HEK293 (cell line): ENCODE measurements around the gene ZNF829.

Experiments
- GLIS1 ChIP-seq: fragments of 450-650 bp; formaldehyde crosslinking; IDR thresholded peaks from 2 replicates; pipeline ENCODE4 v1.5.1; 2016; ENCODE audit warnings: missing biosample characterization, missing genetic modification characterization
- MYNN ChIP-seq: fragments of 450-650 bp; formaldehyde crosslinking; IDR thresholded peaks from 2 replicates; pipeline ENCODE4 v1.5.1; 2016; ENCODE audit warnings: missing biosample characterization, missing genetic modification characterization, borderline replicate concordance
- ZBTB44 ChIP-seq: fragments of 450-650 bp; IDR thresholded peaks from 2 replicates; pipeline ENCODE4 v1.5.1; 2018; ENCODE audit warnings: missing biosample characterization, mild to moderate bottlenecking, missing genetic modification characterization
- ZNF138 ChIP-seq: fragments of 450-650 bp; formaldehyde crosslinking; IDR thresholded peaks from 2 replicates; pipeline ENCODE4 v1.5.1; 2016; ENCODE audit warnings: missing biosample characterization, missing genetic modification characterization, borderline replicate concordance
- ZNF146 ChIP-seq: fragments of 450-650 bp; formaldehyde crosslinking; IDR thresholded peaks from 2 replicates; pipeline ENCODE4 v1.5.1; 2016; ENCODE audit warnings: missing biosample characterization, missing genetic modification characterization
- ZNF2 ChIP-seq: fragments of 450-650 bp; formaldehyde crosslinking; IDR thresholded peaks from 2 replicates; pipeline ENCODE4 v1.5.1; 2016; ENCODE audit warnings: missing biosample characterization, missing genetic modification characterization
- ZNF211 ChIP-seq: fragments of 450-650 bp; formaldehyde crosslinking; IDR thresholded peaks from 2 replicates; pipeline ENCODE4 v1.5.1; 2016; ENCODE audit warnings: low read depth, missing biosample characterization, missing genetic modification characterization
- ZNF248 ChIP-seq: fragments of 450-650 bp; formaldehyde crosslinking; IDR thresholded peaks from 2 replicates; pipeline ENCODE4 v1.5.1; 2017; ENCODE audit warnings: missing biosample characterization, missing genetic modification characterization
- ZNF26 ChIP-seq: fragments of 450-650 bp; formaldehyde crosslinking; IDR thresholded peaks from 2 replicates; pipeline ENCODE4 v1.5.1; 2016; ENCODE audit warnings: missing biosample characterization, missing genetic modification characterization
- ZNF266 ChIP-seq: fragments of 450-650 bp; formaldehyde crosslinking; IDR thresholded peaks from 2 replicates; pipeline ENCODE4 v1.5.1; 2016; ENCODE audit warnings: missing biosample characterization, missing genetic modification characterization, low read depth
- ZNF280D ChIP-seq: fragments of 450-650 bp; formaldehyde crosslinking; IDR thresholded peaks from 2 replicates; pipeline ENCODE4 v1.5.1; 2016; ENCODE audit warnings: missing biosample characterization, missing genetic modification characterization
- ZNF350 ChIP-seq: fragments of 450-650 bp; formaldehyde crosslinking; IDR thresholded peaks from 2 replicates; pipeline ENCODE4 v1.5.0; 2017; ENCODE audit warnings: missing biosample characterization, mild to moderate bottlenecking, missing genetic modification characterization
- ZNF521 ChIP-seq: fragments of 450-650 bp; formaldehyde crosslinking; IDR thresholded peaks from 2 replicates; pipeline ENCODE4 v1.5.1; 2017; ENCODE audit warnings: missing biosample characterization, mild to moderate bottlenecking, missing genetic modification characterization
- ZNF580 ChIP-seq: fragments of 450-650 bp; formaldehyde crosslinking; IDR thresholded peaks from 2 replicates; pipeline ENCODE4 v1.5.1; 2016; ENCODE audit warnings: missing biosample characterization, missing genetic modification characterization
- ZNF76 ChIP-seq: fragments of 450-650 bp; formaldehyde crosslinking; IDR thresholded peaks from 2 replicates; pipeline ENCODE4; 2016; ENCODE audit warnings: low read depth, missing biosample characterization, missing genetic modification characterization, borderline replicate concordance
- ZNF777 ChIP-seq: fragments of 450-650 bp; formaldehyde crosslinking; IDR thresholded peaks from 2 replicates; pipeline ENCODE4 v1.5.1; 2017; ENCODE audit warnings: missing biosample characterization, missing genetic modification characterization, borderline replicate concordance
- ZSCAN4 ChIP-seq: fragments of 450-650 bp; formaldehyde crosslinking; IDR thresholded peaks from 2 replicates; pipeline ENCODE4 v1.5.1; 2017; ENCODE audit warnings: missing biosample characterization, missing genetic modification characterization
- TF ChIP-seq, protein P1 (sequence below): fragments of 450-650 bp; formaldehyde crosslinking; IDR thresholded peaks from 2 replicates; pipeline ENCODE4 v1.5.1; 2016; ENCODE audit warnings: missing biosample characterization, missing genetic modification characterization
- TF ChIP-seq, protein P2 (sequence below): fragments of 450-650 bp; formaldehyde crosslinking; IDR thresholded peaks from 2 replicates; pipeline ENCODE4 v1.5.1; 2016; ENCODE audit warnings: missing biosample characterization, missing genetic modification characterization

Gene ZNF829

DNA sequence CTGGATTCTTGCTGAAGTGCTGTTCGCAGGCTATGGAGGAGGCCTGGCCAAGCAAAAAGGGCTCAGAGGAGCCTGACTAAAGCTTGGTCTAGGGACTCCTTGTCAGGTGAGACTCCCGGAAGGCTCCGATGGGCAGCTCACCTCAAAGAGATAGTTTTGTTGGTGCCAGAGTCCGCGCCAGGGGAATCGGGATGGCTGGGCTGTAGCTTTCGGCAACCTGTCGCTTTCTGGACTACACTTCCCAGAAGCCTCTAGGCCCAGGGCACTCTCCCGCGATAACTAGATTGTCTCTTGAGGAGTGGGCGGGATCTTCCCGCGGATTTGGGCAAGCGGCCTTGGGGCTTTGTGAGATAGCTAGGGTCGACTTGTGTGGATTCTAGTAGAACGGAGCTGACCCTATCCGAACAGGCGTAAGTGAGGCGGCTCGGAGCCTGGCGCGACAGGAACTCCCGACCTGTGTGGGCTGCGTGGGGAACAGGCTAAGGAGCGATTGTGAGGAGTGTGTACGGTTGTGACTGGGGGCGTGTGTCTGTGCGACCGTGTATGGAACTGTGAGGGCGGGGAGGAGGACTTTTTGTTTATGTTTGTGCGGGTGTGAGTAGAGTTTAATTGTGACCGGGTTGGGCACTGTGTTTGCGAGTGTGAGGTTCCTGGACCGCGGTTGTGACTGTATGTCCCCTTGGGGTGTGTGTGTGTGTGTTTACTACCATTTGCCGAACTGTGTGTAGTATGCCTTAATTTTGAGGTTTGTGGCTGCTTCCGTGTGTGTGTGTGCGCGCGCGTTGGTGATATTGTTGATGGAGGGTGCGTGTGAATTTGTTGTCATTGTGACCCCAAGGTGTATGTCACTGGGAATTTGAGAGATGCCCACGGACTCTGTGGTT is 65.3 kb downstream of the ZNF829 start, which contains the start of gene ZNF345 (continued):
- peak; percentile 96 for TF ChIP-seq ZNF280D (tag by site-specific recombination)
- peak; percentile 96 for TF ChIP-seq ZNF76 (tag by site-specific recombination)
- no peak for TF ChIP-seq ZBTB44 (tag by site-specific recombination)
- TF ChIP-seq ZNF266 (tag by site-specific recombination), result peak; percentile 65; the same call in 1 of the 2 replicates
- TF ChIP-seq GLIS1 (tag by site-specific recombination), result no peak; the same call in 1 of the 2 replicates
- TF ChIP-seq ZNF777 (tag by site-specific recombination), result peak; percentile 78; the same call in 1 of the 2 replicates
- TF ChIP-seq MYNN (tag by site-specific recombination), result no peak
- TF ChIP-seq, protein P1, sequence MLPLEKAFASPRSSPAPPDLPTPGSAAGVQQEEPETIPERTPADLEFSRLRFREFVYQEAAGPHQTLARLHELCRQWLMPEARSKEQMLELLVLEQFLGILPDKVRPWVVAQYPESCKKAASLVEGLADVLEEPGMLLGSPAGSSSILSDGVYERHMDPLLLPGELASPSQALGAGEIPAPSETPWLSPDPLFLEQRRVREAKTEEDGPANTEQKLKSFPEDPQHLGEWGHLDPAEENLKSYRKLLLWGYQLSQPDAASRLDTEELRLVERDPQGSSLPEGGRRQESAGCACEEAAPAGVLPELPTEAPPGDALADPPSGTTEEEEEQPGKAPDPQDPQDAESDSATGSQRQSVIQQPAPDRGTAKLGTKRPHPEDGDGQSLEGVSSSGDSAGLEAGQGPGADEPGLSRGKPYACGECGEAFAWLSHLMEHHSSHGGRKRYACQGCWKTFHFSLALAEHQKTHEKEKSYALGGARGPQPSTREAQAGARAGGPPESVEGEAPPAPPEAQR (tag by site-specific recombination), result peak; percentile 87; the same call in 1 of the 2 replicates
- TF ChIP-seq ZNF146, result peak; percentile 57
- TF ChIP-seq ZNF26 (tag by site-specific recombination), result no peak
- TF ChIP-seq ZSCAN4 (tag by site-specific recombination), result peak; percentile 87
- TF ChIP-seq, protein P2, sequence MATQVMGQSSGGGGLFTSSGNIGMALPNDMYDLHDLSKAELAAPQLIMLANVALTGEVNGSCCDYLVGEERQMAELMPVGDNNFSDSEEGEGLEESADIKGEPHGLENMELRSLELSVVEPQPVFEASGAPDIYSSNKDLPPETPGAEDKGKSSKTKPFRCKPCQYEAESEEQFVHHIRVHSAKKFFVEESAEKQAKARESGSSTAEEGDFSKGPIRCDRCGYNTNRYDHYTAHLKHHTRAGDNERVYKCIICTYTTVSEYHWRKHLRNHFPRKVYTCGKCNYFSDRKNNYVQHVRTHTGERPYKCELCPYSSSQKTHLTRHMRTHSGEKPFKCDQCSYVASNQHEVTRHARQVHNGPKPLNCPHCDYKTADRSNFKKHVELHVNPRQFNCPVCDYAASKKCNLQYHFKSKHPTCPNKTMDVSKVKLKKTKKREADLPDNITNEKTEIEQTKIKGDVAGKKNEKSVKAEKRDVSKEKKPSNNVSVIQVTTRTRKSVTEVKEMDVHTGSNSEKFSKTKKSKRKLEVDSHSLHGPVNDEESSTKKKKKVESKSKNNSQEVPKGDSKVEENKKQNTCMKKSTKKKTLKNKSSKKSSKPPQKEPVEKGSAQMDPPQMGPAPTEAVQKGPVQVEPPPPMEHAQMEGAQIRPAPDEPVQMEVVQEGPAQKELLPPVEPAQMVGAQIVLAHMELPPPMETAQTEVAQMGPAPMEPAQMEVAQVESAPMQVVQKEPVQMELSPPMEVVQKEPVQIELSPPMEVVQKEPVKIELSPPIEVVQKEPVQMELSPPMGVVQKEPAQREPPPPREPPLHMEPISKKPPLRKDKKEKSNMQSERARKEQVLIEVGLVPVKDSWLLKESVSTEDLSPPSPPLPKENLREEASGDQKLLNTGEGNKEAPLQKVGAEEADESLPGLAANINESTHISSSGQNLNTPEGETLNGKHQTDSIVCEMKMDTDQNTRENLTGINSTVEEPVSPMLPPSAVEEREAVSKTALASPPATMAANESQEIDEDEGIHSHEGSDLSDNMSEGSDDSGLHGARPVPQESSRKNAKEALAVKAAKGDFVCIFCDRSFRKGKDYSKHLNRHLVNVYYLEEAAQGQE (tag by site-specific recombination), result no peak
- TF ChIP-seq ZNF138 (tag by site-specific recombination), result no peak
- TF ChIP-seq ZNF521 (tag by site-specific recombination), result no peak
- no peak for TF ChIP-seq ZNF350
- peak; percentile 98 for TF ChIP-seq ZNF2 (tag by site-specific recombination)
- peak; percentile 94 for TF ChIP-seq ZNF580 (tag by site-specific recombination)
- TF ChIP-seq ZNF211 (tag by site-specific recombination), result peak; percentile 38; the same call in 1 of the 2 replicates
- no peak for TF ChIP-seq ZNF248 (tag by site-specific recombination)
